T-helper 2 cell (primary cell): ENCODE measurements around the gene TMEM145.

ENCODE experiments used
- DNase-seq, 5 experiments: peaks; one replicate each; pipeline versions ENCODE4 v3.0.0 to v3.0.0-alpha.2; 2012 to 2022

Gene TMEM145

GRCh38 chr19:42278452-42279154, 34.5 kb upstream of the TMEM145 start:
- no peak for DNase-seq

DNA sequence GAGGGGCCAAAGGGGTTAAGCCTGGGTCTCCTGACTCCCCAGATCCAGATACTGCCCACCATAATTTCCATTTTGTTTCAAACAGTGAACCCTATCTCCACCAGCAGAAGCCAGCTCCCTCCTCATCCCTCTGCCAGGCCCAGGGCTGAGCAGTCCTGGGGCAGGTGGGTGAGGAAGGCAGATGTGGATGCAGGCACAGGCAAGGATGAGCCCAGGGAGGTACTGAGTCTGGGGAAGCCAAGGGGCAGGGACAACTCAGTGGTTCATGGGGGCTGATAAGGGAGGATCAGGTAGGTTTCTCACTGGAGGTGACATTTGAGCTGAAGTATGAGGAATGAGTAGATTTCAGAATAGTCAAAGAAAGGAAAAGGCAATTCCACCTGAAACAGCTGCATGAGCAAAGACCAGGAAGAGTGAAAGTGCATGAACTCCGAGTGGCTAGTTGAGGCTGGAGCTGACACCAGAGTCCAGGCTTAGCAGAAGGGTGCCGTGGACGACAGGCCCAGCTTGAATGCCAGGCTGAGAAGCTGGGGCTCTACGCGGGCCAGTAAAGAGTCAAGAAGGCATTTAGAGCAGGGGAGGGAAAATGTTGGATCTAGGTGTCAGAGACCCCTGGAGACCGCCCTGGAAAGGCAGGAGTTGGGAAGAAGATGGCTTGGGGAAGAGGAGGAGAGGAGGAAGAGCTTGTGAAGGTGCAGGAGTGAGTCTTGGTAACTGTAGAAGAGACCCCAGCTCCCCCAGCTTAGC, 33.8 kb upstream of the TMEM145 start:
- no peak for DNase-seq

DNA sequence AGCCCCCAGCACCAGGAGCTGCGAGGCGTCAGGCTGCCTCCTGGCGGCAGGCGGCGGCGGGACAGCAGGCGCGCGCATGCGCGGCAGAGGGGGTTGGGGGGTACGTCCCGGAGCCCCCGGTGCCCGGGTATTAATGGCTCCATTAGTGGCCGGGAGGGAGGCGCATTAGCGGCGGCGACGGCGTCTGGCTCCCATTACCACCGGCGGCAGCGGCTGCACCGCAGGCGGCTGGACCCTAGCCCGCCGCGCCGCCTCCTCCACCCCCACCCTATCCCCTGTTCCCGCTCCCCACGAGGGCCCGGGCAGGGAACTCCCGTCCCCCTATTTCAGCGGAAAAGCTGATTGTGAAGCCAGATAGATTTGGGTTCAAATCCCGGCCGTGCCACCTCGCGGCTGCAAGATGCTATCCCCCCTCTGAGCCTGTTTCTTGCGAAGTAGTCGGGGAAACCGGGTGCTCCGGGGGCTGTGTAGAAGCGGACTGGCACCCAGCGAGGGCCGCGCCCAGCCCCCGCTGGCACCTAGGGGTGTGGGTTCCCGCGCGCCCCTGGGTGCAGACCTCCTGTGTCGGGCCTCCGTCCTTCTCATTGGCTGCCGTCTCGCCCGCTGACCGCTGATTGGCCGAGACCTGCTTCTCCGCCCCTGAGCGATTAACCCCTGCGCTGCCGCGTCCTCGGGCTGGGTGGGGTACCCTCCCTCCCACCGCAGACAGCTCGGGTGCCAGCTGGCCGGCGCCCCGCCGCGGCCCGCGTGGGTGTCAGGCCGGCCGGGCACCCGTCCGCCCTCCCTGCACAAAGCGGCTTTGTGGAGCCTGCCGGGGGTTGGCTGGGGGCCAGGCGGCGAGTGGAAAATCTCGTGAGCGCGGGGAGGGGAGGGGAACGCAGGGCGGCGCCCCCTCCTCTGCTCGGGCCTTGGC, 33.0 kb upstream of the TMEM145 start:
- peak; percentile 76 to 96 (median 78) for DNase-seq

GRCh38 chr19:42280815-42281145, 32.3 kb upstream of the TMEM145 start:
- no peak for DNase-seq

DNA sequence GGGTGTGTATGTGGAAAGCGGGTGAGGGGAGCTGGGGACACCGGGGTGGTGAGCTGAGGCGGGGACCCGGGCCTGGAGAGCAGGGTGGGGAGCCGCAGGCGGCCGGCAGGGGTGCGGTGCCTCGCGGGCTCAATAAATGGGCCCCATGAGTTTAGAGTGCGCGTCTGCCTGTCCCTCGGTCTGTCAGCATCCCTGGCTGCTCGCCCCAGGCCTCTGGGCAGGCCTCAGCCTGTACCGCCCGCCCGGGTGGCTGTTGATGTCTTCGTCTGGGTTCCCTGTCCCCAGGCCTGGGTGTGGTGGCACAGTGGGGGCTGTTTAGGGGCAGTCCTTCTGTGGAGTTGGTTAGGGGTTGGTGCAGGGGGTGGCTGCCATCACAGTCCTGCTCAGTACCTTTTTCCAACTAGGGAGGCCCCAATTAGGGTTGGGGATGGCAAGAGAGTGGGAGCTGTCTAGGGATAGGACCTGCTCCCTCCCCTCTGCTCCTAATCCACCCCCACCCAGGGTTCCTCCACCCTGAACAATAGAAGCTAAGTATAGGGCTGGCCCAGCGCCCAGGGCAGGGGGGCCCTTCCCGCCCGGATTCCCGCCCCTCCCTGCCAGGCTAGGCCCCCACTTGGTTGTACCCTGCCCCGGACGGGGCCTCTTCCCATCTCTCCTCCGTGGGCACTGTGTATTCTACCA, 31.8 kb upstream of the TMEM145 start:
- DNase-seq: peak in 1 of 5 experiments; percentile 39

GRCh38 chr19:42281827-42282762, 31.0 kb upstream of the TMEM145 start:
- peak in 1 of 5 experiments; percentile 25 for DNase-seq

- DNase-seq: peak in 1 of 5 experiments; percentile 27
These were observed 30.3 kb upstream of the TMEM145 start for GRCh38 chr19:42282819-42283187.

DNA sequence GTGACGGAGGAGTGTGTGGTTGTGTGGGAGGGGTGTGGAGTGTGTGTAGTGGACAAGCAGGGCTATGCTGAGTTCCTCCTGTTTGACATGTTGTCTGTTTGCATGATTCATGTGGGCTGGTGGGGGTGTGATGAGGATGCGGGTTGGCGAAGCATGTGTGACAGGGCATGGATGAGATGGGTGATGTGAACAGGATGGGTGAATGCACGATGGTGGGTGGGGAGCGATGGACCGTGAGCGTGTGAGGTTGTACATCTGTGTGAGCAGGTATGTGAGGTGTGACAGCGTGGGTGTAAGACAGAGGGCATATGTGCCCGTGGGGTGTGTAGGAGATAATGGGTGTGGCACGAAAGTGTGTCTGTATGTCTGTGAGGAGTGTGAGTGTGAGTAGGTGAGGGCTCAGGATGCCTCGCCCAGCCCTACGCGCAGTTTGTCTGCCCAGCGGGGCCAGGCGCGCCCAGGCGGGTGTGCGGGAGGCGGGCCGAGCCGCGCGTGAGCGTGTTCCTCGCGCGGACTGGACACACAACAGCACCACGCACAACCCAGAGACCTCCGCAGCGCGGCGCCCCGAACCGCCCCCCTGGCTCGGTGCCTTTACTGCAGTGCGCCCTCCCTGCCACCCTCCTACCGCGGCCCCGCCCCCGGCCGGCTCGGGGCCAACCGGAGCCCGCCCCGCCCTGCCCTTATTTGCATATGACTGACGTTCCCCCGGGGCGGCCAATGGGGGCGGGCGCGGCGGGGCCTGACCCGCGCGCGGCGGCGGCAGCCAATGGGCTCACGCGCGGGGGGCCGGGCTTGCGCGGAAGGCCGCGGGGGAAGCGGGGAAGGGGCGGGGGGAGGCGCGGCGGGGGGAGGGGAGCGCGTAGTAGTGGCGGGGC, 29.7 kb upstream of the TMEM145 start:
- DNase-seq: peak; percentile 93 to 98 (median 95)

- DNase-seq: peak; percentile 66 to 92 (median 83)
These were observed 29.0 kb upstream of the TMEM145 start for GRCh38 chr19:42284066-42284501.

DNA sequence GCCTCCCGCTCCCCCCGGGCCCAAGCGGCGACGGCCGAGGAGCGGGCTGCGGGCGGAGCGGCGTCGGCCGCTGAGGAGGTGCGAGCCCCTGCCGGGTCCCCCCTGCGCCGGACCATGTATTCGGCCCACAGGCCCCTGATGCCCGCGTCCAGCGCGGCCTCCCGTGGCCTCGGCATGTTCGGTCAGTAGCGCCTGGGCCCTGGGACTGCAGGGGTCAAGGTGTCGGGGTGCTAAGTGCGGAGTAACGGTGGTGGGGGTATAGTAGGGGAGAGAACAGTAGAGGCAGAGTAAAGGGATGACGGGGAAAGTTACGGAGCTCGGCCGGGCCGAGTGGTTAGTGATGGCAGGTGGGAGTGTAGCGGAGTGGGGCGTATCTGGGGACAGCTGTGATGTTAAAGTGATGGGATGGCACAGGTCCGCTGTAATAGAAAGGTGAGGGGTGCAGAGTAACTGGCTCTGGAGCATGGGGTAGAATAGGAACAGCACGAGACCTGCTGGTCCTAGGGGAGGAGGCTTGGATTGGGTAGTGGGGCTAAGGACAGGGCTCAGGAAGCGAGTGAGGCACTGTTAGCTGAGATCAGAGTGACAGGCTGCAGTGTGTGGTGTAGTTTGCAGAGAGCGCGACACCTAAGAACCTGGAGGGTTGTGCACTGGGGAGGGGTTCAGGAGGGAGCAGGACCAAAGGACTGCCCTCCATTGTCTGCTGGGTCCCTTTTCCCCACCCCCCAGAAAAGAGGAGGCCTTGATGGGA, 28.3 kb upstream of the TMEM145 start:
- DNase-seq: peak in 1 of 5 experiments; percentile 48

DNA sequence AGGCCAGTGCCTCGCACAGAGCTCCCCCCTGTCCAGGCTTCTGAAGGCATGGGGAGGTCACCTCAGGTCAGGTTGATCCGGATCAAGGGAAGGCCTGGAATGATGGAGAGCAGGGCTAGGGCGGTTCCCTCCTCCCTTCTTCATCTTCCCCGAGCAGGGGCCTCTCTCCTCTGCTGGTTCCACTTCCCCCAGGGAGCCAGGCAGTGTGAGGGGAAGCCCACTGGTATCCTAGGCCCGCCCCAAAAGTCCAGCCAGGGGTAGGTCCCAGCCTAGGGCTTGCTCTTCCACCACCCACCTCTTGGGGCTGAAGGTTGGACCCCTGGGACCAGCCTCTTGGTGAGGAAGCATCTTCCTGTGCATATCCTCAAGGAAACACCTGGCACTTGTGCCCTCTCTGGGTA, 27.6 kb upstream of the TMEM145 start:
- DNase-seq: no peak

- no peak for DNase-seq
These were observed 27.1 kb upstream of the TMEM145 start for GRCh38 chr19:42285988-42286348.

DNA sequence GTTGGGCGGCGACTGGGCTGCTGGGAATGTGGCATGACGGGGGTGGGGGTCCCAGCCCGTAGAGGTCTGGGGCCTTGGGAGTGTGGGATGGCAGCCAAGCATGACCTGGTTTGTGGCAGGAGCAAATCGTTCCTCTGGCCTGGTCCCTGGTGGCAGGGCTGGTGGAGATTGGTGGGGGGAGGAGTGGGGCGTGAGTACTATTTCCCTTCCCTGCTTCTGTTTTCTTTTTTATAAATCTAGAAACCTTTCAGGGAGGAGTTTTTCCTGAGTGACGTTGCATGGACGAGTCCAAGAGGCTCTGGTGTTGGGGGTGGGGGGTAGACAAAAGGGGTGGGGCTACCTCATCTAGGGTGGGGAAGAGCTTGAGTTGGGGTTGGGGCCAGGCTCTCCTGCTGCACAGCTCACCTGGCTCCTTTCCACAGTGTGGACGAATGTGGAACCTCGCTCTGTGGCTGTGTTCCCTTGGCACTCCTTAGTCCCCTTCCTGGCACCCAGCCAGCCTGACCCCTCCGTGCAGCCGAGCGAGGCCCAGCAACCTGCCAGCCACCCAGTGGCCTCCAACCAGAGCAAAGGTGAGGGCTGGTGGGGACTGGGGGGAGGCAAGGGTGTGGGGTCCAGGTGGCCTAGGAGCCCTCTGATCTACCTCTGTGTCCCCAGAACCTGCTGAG, 26.6 kb upstream of the TMEM145 start:
- no peak for DNase-seq

- DNase-seq: no peak
These were observed 25.9 kb upstream of the TMEM145 start for GRCh38 chr19:42287017-42287826.

GRCh38 chr19:42287827-42288107, 25.3 kb upstream of the TMEM145 start:
- no peak for DNase-seq

DNA sequence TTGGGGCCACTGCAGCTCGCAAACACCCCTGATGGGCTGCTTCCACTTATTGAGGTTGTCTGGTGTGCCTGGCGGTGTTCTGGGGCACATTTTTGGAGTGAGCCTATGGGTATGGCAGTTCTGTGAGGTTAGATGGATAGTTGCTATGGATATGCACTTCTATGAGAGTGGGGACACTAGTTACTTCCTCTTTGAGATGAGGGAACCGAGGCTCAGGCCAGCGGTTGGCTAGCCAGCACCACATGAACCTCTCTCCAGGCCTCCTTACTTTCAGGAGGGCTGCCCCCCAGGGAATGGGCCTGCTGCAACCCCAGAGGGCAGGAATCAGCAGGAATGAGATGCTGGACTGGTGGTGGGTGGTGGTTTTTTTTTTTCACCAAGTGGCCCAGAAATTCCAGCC, 24.7 kb upstream of the TMEM145 start:
- no peak for DNase-seq

GRCh38 chr19:42288881-42289555, 24.1 kb upstream of the TMEM145 start:
- no peak for DNase-seq

DNA sequence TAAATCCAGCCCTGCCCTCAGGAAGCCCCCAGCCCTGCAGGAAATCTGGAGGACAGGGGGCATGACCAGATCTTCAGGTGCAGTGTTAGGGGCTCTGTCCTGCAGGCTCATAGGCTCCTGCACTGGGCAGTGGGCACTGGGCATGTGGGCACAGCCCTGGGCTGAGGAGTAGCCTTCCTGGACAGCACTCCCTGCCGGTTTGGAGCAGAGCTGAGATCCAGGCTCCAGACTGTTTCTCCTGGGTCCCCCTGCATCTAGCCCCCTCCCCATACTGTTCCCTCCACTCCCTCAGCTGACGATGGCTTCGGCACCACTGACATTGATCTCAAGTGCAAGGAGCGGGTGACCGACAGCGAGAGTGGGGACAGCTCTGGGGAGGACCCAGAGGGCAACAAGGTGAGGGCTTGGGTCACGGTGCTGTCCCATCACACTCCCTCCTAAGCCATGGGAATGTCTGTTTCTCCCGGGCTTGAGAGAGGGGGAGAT, 23.5 kb upstream of the TMEM145 start:
- no peak for DNase-seq
